Measurements from ENCODE around the gene NAA15. TPM values are rescaled to one million over a fixed set of nuclear protein-coding genes. Genes with fewer than 3 reads are reported as not detected.
"Not testable (repeated sequence)": the region's sequence is repeated elsewhere in the genome, so short reads cannot be mapped to it uniquely, and the experiment has no call there.

The NAA15 gene
- total and polyA plus RNA-seq, 3 experiments from 2014 or later, result 47.0 to 122 (median 116) TPM

- ChIA-PET CTCF (no interaction called here), POLR2A (no interaction called here)
- Mint-ChIP-seq H3K36me3 (peaks cover 23 to 61% (median 39%) of the 10 kb centered on the region in 3 donors), H3K4me3 (no peak overlapping the region), H3K27ac (no peak overlapping the region), H3K4me1 (peaks cover 0 to 5% (median 4%) of the 10 kb centered on the region in 3 donors), H3K27me3 (no peaks in the 10 kb centered on the region), H3K9me3 (peaks cover 13 to 37% (median 31%) of the 10 kb centered on the region in 5 donors)
- H3K4me3 ChIP-seq (ENCODE audit: low read length), result no peak overlapping the region
- H3K36me3 ChIP-seq (ENCODE audit: insufficient read depth, low read length), result no peaks in the 10 kb centered on the region
- H3K27me3 ChIP-seq (ENCODE audit: insufficient read depth, low read length, poor library complexity, severe bottlenecking), result no peaks in the 10 kb centered on the region
- DNase-seq, result no peak
- no peak overlapping the region for H3K27ac ChIP-seq (ENCODE audit: low read depth, low read length)
- no peaks in the 10 kb centered on the region for H3K4me1 ChIP-seq (ENCODE audit: insufficient read depth, low read length)
- H3K9me3 ChIP-seq (ENCODE audit: low read length), result peaks cover 4% of the 10 kb centered on the region
Measured at GRCh38 chr4:139438141-139438540, 136.8 kb downstream of the NAA15 start.

GRCh38 chr4:139441029-139441428 lies 139.7 kb downstream of the NAA15 start:
- no peak overlapping the region for H3K4me3 Mint-ChIP-seq
- H3K4me1 ChIP-seq (ENCODE audit: insufficient read depth, low read length), result no peaks in the 10 kb centered on the region
- no peaks in the 10 kb centered on the region for H3K27me3 Mint-ChIP-seq
- H3K36me3 Mint-ChIP-seq, result peaks cover 23 to 55% (median 37%) of the 10 kb centered on the region in 3 donors
- H3K27ac ChIP-seq (ENCODE audit: low read depth, low read length), result no peak overlapping the region
- H3K36me3 ChIP-seq (ENCODE audit: insufficient read depth, low read length), result no peaks in the 10 kb centered on the region
- no peak overlapping the region for H3K4me3 ChIP-seq (ENCODE audit: low read length)
- peaks cover 4% of the 10 kb centered on the region for H3K9me3 ChIP-seq (ENCODE audit: low read length)
- no peaks in the 10 kb centered on the region for H3K27me3 ChIP-seq (ENCODE audit: insufficient read depth, low read length, poor library complexity, severe bottlenecking)
- H3K9me3 Mint-ChIP-seq, result peaks cover 13 to 35% (median 27%) of the 10 kb centered on the region in 5 donors
- ChIA-PET POLR2A (no interaction called here), CTCF (interaction anchor here (1.2 to 1.6 kb wide), 2 partner anchors 12 to 411 kb away, joined by 4 read pairs; no protein-coding TSS in a partner anchor)
- no peak for DNase-seq
- no peak overlapping the region for H3K27ac Mint-ChIP-seq
- peaks cover 0 to 4% (median 0%) of the 10 kb centered on the region in 3 donors for H3K4me1 Mint-ChIP-seq

- no peak for DNase-seq
- no peak overlapping the region for H3K27ac ChIP-seq (ENCODE audit: low read depth, low read length)
- no peaks in the 10 kb centered on the region for H3K9me3 ChIP-seq (ENCODE audit: low read length)
- peaks cover 10 to 22% (median 18%) of the 10 kb centered on the region in 5 donors for H3K9me3 Mint-ChIP-seq
- no peaks in the 10 kb centered on the region for H3K36me3 ChIP-seq (ENCODE audit: insufficient read depth, low read length)
- H3K4me1 ChIP-seq (ENCODE audit: insufficient read depth, low read length), result no peaks in the 10 kb centered on the region
- H3K4me3 Mint-ChIP-seq, result no peak overlapping the region
- ChIA-PET CTCF (interaction anchor here (0.7 kb wide), 1 partner anchor 18 kb away, joined by 3 read pairs; no protein-coding TSS in a partner anchor), POLR2A (no interaction called here)
- peaks cover 0 to 3% (median 0%) of the 10 kb centered on the region in 3 donors for H3K4me1 Mint-ChIP-seq
- H3K27me3 Mint-ChIP-seq, result no peaks in the 10 kb centered on the region
- peak overlapping the region in 1 of 8 donors; percentile 21 for H3K27ac Mint-ChIP-seq
- peaks cover 18 to 33% (median 19%) of the 10 kb centered on the region in 3 donors for H3K36me3 Mint-ChIP-seq
- H3K4me3 ChIP-seq (ENCODE audit: low read length), result no peak overlapping the region
- H3K27me3 ChIP-seq (ENCODE audit: insufficient read depth, low read length, poor library complexity, severe bottlenecking), result no peaks in the 10 kb centered on the region
Measured at GRCh38 chr4:139443661-139444060, 142.4 kb downstream of the NAA15 start.

- H3K9me3 Mint-ChIP-seq, result peaks cover 3 to 10% (median 8%) of the 10 kb centered on the region in 5 donors
- H3K36me3 ChIP-seq (ENCODE audit: insufficient read depth, low read length); H3K27me3 Mint-ChIP-seq; H3K4me3 ChIP-seq (ENCODE audit: low read length); H3K4me1 Mint-ChIP-seq; H3K4me3 Mint-ChIP-seq; H3K27ac Mint-ChIP-seq; H3K4me1 ChIP-seq (ENCODE audit: insufficient read depth, low read length); POLR2A ChIA-PET; H3K27me3 ChIP-seq (ENCODE audit: insufficient read depth, low read length, poor library complexity, severe bottlenecking); DNase-seq; H3K27ac ChIP-seq (ENCODE audit: low read depth, low read length); H3K9me3 ChIP-seq (ENCODE audit: low read length): not testable (repeated sequence)
- CTCF ChIA-PET, result interaction anchor here (1.5 kb wide), 1 partner anchor 8 kb away, joined by 6 read pairs; the partner anchor contains the start of gene RAB33B
- peaks cover 10 to 22% (median 10%) of the 10 kb centered on the region in 3 donors for H3K36me3 Mint-ChIP-seq
Measured at GRCh38 chr4:139444881-139445280, 143.6 kb downstream of the NAA15 start.

GRCh38 chr4:139447078-139447477 lies 145.8 kb downstream of the NAA15 start:
- H3K27me3 ChIP-seq (ENCODE audit: insufficient read depth, low read length, poor library complexity, severe bottlenecking); H3K4me1 ChIP-seq (ENCODE audit: insufficient read depth, low read length); H3K4me3 ChIP-seq (ENCODE audit: low read length); POLR2A ChIA-PET; H3K4me3 Mint-ChIP-seq; H3K36me3 ChIP-seq (ENCODE audit: insufficient read depth, low read length); H3K36me3 Mint-ChIP-seq; H3K9me3 Mint-ChIP-seq; H3K27ac Mint-ChIP-seq; CTCF ChIA-PET; H3K4me1 Mint-ChIP-seq; DNase-seq; H3K27me3 Mint-ChIP-seq; H3K9me3 ChIP-seq (ENCODE audit: low read length); H3K27ac ChIP-seq (ENCODE audit: low read depth, low read length): not testable (repeated sequence)

GRCh38 chr4:139450586-139450985 lies 149.3 kb downstream of the NAA15 start:
- H3K4me3 ChIP-seq (ENCODE audit: low read length), result no peak overlapping the region
- Mint-ChIP-seq H3K27ac (peak overlapping the region in 2 of 8 donors; percentile 66), H3K27me3 (peaks cover 0 to 2% of the 10 kb centered on the region in 2 donors), H3K36me3 (peaks cover 0 to 14% (median 3%) of the 10 kb centered on the region in 3 donors), H3K4me1 (peaks cover 32 to 36% (median 34%) of the 10 kb centered on the region in 3 donors), H3K9me3 (no peaks in the 10 kb centered on the region), H3K4me3 (no peak overlapping the region)
- H3K27ac ChIP-seq (ENCODE audit: low read depth, low read length), result no peak overlapping the region
- no peak for DNase-seq
- no peaks in the 10 kb centered on the region for H3K36me3 ChIP-seq (ENCODE audit: insufficient read depth, low read length)
- ChIA-PET CTCF (no interaction called here), POLR2A (no interaction called here)
- H3K27me3 ChIP-seq (ENCODE audit: insufficient read depth, low read length, poor library complexity, severe bottlenecking), result no peaks in the 10 kb centered on the region
- no peaks in the 10 kb centered on the region for H3K9me3 ChIP-seq (ENCODE audit: low read length)
- H3K4me1 ChIP-seq (ENCODE audit: insufficient read depth, low read length), result peaks cover 23% of the 10 kb centered on the region

- POLR2A ChIA-PET, result no interaction called here
- CTCF ChIA-PET, result interaction anchor here (1.8 kb wide), 1 partner anchor 10 kb away, joined by 4 read pairs; no protein-coding TSS in a partner anchor
- peaks cover 0 to 2% of the 10 kb centered on the region in 2 donors for H3K27me3 Mint-ChIP-seq
Measured at GRCh38 chr4:139451997-139452396, 150.7 kb downstream of the NAA15 start.

GRCh38 chr4:139453041-139453370 lies 151.7 kb downstream of the NAA15 start:
- peaks cover 0 to 14% (median 0%) of the 10 kb centered on the region in 3 donors for H3K36me3 Mint-ChIP-seq
- peaks cover 46% of the 10 kb centered on the region for H3K4me1 ChIP-seq (ENCODE audit: insufficient read depth, low read length)
- peaks cover 56 to 60% (median 57%) of the 10 kb centered on the region in 3 donors for H3K4me1 Mint-ChIP-seq
- peak overlapping the region; percentile 96 for H3K27ac ChIP-seq (ENCODE audit: low read depth, low read length)
- ChIA-PET POLR2A (interaction anchor here (0.8 to 2.5 kb wide), 5 partner anchors 103 to 920 kb away, joined by 3 to 31 read pairs (median 9); partner anchors contain the start of genes NAA15, NDUFC1, SCOC and SETD7), CTCF (interaction anchor here (0.7 to 2.0 kb wide), 12 partner anchors 8 to 422 kb away, joined by 3 to 7 read pairs (median 4); partner anchors contain the start of gene SETD7)
- peak in 4 of 5 donors; percentile 55 to 85 (median 70) for DNase-seq
- H3K27me3 ChIP-seq (ENCODE audit: insufficient read depth, low read length, poor library complexity, severe bottlenecking), result no peaks in the 10 kb centered on the region
- H3K27ac Mint-ChIP-seq, result peak overlapping the region; percentile 98 to 99 (median 99)
- H3K9me3 Mint-ChIP-seq, result no peaks in the 10 kb centered on the region
- no peaks in the 10 kb centered on the region for H3K36me3 ChIP-seq (ENCODE audit: insufficient read depth, low read length)
- peak overlapping the region; percentile 87 to 99 (median 96) for H3K4me3 Mint-ChIP-seq
- no peaks in the 10 kb centered on the region for H3K9me3 ChIP-seq (ENCODE audit: low read length)
- peaks cover 0 to 2% of the 10 kb centered on the region in 2 donors for H3K27me3 Mint-ChIP-seq
- H3K4me3 ChIP-seq (ENCODE audit: low read length), result peak overlapping the region; percentile 92

More at GRCh38 chr4:139451997-139452396, 150.7 kb downstream of the NAA15 start:
- Histone ChIP-seq H3K27me3 (ENCODE audit: insufficient read depth, low read length, poor library complexity, severe bottlenecking) (no peaks in the 10 kb centered on the region), H3K27ac (ENCODE audit: low read depth, low read length) (no peak overlapping the region), H3K4me1 (ENCODE audit: insufficient read depth, low read length) (peaks cover 37% of the 10 kb centered on the region), H3K36me3 (ENCODE audit: insufficient read depth, low read length) (no peaks in the 10 kb centered on the region), H3K9me3 (ENCODE audit: low read length) (no peaks in the 10 kb centered on the region), H3K4me3 (ENCODE audit: low read length) (no peak overlapping the region)
- Mint-ChIP-seq H3K9me3 (no peaks in the 10 kb centered on the region), H3K27ac (peak overlapping the region; percentile 11 to 99 (median 99)), H3K4me1 (peaks cover 46 to 49% (median 48%) of the 10 kb centered on the region in 3 donors), H3K36me3 (peaks cover 0 to 14% (median 0%) of the 10 kb centered on the region in 3 donors), H3K4me3 (peak overlapping the region in 2 of 7 donors; percentile 87 to 97)
- no peak for DNase-seq
